NCI-H2081 treated with DMSO at 0.1 percent for 48 hours (cell line): ENCODE results near the gene FGFBP2.
A peak's percentile ranks its signal among the peaks of the same experiment; 100 is the strongest.

ENCODE experiments used
- DNase-seq: peaks from one replicate; lab custom pipeline; 2025; lab: John Stamatoyannopoulos, UW

FGFBP2 gene

DNA sequence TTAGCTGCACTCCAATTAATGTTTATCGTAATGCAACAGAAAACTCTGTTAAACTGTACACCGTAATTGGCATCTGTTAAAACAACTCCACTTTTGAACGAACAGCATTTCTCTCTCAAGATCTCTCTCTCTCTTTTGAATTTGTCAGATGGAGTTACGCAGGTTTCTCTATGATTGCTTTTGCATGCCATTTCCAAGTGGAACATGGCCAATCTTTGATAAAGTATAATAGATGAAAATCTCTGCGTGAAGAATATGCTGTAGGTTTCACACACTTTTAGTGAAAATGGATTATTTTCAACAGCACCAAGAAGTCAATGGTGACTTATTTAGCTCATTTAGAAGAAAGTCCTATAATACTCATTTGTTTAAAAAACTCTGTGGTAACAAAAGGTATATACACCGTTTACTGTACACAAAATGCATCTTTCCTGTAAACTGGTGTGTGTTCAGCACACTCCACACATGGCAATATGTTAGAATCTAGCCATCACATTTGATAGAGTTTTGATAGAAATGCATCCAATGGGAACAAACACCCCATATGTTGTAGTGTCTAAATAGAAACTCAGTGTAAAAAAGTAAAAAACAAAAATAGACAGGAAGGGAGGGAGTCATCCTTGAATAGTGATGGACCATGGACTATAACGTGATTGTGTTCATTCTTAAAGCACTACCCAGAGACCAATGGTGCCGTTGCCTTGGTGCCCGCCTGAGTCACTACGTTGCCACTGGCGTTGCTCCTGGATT lies 5.8 kb upstream of the FGFBP2 start:
- DNase-seq = no peak

- DNase-seq = no peak
These were observed 2.4 kb upstream of the FGFBP2 start for GRCh38 chr4:15965325-15965724.

GRCh38 chr4:15964159-15964558 lies 1.2 kb upstream of the FGFBP2 start:
- DNase-seq = no peak

DNA sequence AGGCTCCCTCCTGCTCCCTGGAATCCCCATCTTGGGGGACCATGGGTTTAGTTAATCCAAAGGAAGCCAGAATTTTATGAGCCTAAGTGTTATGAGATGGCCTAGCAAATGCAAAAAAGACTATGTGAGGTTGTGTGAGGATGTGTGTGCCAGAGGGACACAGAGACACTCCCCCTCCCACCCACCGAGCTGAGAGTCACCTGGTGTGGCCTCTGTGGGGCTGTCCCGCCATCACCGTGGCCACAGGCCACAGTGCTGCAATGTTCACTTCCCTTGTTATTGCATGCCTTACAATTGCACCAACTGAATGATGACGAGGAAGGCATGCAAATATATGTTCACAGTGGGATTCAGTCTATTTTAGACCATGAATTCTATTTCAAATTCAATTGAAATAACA lies 601 bp upstream of the FGFBP2 start:
- no peak for DNase-seq

DNA sequence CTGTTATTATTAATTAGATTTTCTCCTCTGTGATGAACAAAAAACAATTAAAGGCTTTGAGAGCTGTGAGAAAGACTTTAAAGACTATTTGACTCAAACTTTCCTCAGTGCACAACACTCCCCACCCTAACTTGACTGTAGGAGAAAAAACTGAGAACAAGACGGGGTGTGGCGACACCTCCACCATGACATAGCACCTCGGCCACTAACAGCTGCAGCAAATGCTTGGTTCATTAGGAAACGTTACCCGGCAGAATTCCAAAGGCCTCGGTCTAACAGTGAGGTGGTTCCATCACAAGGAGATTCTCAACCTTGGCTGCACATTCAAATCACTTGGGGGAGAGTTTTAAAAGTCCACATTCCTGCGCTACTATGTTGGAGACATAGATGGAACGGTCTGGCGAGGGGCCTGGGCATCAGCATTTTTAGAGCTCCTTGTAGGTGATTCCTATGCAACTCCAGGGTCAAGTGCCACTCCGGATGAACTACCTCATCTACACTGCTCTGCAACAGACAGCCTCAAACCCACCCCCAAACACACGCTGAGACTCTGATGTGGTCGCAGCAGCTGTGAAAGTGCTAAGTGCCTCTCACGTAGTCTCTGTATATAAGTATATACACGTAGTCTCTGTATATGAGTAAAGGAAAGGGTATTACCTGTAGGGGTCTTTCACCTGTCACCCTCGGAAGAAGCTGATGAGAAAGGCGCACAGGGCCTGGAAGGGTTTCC lies 1.0 kb downstream of the FGFBP2 start:
- DNase-seq = no peak

GRCh38 chr4:15958562-15958961 lies 4.4 kb downstream of the FGFBP2 start:
- DNase-seq = no peak

- DNase-seq = peak; percentile 32
These were observed 6.7 kb downstream of the FGFBP2 start for GRCh38 chr4:15956179-15956850.

DNA sequence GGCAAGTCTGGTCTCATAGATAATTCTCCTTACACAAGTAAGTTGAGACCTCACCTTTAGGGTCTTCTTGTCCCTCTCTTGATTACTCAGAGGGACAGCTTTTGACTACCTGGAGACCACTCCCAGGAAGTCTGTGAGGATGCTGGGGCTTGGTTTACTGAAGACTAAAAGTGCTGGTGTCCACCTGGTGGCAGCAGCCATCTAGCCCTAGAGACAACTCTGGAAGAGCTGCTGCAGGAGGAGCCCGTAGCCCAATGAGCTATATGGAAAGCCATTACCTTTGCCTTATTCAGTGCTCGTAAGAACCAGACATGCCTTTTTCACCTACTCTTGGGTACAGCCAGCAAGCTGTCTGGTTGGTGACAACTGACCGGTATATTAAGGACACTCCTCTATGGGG lies 7.3 kb downstream of the FGFBP2 start:
- no peak for DNase-seq

GRCh38 chr4:15953625-15954024 lies 9.3 kb downstream of the FGFBP2 start:
- no peak for DNase-seq

- DNase-seq = no peak
These were observed 11.2 kb downstream of the FGFBP2 start for GRCh38 chr4:15951781-15952180.

- DNase-seq = no peak
These were observed 14.1 kb downstream of the FGFBP2 start for GRCh38 chr4:15948826-15949225.

DNA sequence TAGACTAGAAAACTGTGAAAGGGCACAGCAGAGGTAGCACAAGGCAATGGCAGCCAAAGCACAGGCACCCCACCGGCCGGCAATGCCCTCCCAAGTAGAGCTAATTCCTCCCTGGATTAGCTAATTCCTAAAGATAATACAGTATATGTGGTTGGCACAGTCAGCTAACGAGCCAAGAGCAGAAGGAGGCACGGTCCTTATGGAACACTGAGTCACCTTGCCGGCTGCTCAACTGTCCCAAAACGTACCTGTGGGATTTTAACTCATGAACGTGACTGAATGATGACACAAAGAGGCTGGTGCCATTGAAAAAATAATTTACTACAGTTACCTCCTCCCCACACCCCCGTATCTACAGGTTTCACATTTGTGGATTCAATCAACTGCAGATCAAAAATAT lies 15.3 kb downstream of the FGFBP2 start:
- DNase-seq = no peak

DNA sequence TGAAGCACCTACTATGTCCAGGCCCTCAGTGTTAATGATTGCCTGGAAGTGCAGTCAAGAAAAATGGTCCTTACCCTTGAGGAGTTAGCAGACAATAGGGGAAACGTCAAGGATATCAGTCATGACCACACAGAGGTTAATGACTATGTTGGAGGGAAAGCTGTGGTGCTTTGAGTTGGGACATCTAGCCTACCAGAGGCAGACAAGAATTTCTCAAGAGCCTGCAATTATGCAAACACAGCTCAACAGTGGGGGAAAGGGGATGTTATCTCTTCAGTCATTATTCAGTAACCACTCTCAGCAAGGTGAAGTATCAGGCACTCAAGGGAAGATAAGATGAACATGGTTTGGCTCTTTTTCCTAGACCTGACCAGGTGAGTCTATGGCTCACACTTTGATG lies 17.5 kb downstream of the FGFBP2 start:
- no peak for DNase-seq

DNA sequence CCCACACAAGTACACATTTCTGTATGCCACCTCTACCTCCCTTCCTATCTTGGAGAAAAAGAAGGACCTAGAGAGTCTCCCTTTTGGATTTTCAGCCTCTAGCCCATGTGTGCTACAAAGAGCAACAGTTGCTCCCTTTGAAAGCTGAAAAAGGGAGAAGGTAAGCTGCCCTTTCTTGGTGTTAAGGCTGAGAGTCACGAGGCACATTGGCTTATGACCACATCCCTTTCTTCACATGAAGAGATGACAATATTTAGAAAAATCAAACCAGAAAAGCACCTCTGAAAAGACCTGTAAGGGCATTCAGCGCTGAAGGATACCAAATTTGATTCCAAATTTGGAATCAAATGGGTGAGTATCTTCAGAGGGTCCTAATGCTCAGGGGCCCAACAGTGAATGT lies 18.1 kb downstream of the FGFBP2 start:
- DNase-seq = no peak

- DNase-seq = no peak
These were observed 20.7 kb downstream of the FGFBP2 start for GRCh38 chr4:15942283-15942682.

DNA sequence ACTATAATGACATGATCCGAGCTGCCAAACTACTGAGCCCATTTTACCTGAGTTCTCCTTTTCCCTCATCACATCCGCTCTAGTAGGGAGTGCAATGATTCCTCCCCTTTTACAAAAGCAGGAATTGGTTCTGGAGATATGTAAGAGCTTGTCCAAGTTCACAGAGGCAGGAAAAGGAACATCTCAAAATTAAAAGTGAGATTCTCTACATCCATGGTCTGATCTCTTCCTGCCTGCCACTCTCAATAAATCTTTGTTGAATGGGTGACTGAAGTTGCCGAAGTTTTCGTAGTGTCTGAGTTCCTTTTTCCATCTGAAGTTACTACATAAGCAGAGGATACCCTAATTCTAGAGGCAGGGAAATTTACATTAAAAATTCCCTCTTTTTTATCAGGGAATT lies 24.3 kb downstream of the FGFBP2 start, which contains the start of gene FGFBP1:
TSS of gene FGFBP1 (minus strand) at position 101 of the 400 bp plus-strand sequence. CDS start 2,108 bp downstream, outside the sequence.
- no peak for DNase-seq

DNA sequence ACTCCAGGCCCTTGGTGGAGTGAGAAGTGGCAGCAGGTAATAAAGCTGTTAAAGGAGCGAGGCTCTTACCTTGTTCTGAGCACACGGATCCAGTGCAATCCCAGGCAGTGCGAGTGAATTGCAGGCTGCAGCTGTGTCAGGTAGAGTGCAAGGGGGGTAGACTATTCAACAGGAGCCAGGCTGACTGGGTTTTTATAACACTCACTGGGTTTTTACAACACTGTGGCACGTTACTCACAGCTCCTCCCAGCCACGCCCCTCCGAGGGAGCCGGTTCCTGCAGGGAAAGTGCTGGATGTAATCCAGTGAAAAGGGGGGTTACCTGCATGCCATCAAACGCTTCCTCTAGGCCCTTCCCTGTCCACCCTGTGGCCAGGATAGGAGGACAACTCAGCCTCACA lies 24.8 kb downstream of the FGFBP2 start:
- DNase-seq = no peak

DNA sequence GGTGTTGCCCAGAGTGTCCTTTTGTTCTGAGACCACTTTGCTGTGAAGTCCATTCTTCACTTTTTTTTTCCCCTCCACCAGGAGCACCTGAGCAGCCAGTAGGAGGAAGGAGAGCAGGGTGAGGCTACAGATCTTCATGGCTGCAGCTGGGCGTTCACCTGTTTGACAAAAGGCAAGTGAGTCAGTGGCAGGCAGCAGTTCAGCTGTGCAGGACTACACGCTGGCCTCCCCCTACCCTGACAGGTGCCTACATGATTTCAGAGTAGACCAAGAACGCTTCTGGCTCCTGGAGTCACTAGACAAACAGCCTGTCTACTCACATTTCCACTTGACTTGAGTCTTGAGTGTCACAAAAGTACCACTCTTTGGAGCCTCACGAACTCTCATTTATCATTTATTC lies 26.5 kb downstream of the FGFBP2 start:
- no peak for DNase-seq

- DNase-seq = no peak
These were observed 27.2 kb downstream of the FGFBP2 start for GRCh38 chr4:15935504-15936402.

DNA sequence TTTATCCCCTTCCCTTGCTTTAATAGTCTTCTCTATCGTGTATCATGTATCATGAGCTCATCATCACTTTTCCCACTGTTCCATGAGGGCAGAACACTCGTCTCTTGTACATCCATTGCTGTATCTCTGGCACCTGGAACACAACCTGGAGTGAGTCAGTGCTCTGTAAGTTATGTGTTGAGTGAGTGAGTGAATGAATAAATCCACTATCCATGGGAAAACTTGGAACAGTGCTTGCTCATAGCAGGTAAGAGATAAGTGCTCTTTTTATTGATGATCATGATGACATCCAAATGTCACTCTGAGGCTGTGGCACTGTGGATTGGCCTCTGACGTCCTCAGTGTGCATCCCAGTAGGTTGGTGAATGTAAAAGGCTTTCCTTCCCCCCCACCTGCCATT lies 28.7 kb downstream of the FGFBP2 start:
- DNase-seq = no peak

DNA sequence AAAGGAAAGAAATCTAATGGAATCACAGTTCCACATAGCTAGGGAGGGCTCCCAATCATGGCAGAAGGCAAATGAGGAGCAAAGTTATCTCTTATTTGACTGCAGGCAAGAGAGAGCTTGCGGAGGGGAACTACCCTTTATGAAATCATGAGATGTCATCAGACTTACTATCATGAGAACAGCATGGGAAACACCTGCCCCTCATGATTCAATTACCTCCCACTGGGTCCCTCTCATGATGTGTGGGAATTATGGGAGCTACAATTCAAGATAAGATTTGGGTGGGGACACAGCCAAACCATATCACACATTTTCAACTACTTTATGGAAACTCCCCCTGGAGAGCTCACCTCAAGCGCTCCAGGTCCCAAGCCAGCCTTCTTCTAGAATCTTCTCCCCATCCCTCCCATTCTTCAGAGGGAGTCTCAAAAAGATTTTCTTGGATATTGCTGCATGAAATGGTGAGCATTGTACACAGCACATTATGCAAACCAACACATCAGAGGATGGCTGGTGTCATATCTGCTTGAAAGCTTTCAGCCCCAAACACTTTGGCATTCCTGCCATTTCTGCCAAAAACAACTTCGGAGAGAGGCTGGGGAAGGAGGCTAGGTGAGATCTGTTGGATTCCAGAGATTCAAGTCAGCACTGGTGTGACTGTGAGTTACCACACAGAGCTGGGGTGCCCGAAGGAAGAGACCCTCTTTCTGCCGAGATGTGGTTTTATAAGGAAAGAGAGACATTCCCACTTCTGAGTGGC lies 31.3 kb downstream of the FGFBP2 start:
- DNase-seq = no peak
